ENCODE measurements around the gene PNMA6F. TPM values are rescaled to one million over a fixed set of nuclear protein-coding genes. Genes with fewer than 3 reads are reported as not detected.

The PNMA6F gene
- total RNA-seq, 1 experiment from 2014 or later = not detected

- H3K9ac ChIP-seq (ENCODE audit: low read length) = peak within 1 kb of the TSS; percentile 72
- no peaks in the 10 kb centered on the region for H3K9me3 ChIP-seq (ENCODE audit: control insufficient read depth in 1 of 2, insufficient read depth in 1 of 2, low read depth in 1 of 2, low read length in 2 of 2)
- TF ChIP-seq POLR2A (IDR thresholded peaks at IDR 0.05; ENCODE audit: borderline replicate concordance, extremely low read depth, insufficient read depth, insufficient read length) (peak; percentile 38), EGR1 (IDR thresholded peaks at IDR 0.05; ENCODE audit: low read depth) (0 out of 2 replicates have a peak, but pooled peaks have one; percentile 50), MAX (IDR thresholded peaks at IDR 0.05) (peak; percentile 27; the same call in 1 of the 2 replicates), YY1 (IDR thresholded peaks at IDR 0.05; ENCODE audit: extremely low read depth, insufficient replicate concordance, low read depth, low read length) (no peak), ZFX (IDR thresholded peaks at IDR 0.05) (peak; percentile 81), POLR2AphosphoS5 (IDR thresholded peaks at IDR 0.05; ENCODE audit: low read depth, low read length) (peak; percentile 64), ZNF274 (IDR thresholded peaks at IDR 0.05; ENCODE audit: low read depth, low read length) (no peak), EZH2phosphoT487 (IDR thresholded peaks at IDR 0.05; ENCODE audit: borderline replicate concordance) (no peak), TCF7L2 (IDR thresholded peaks at IDR 0.05; ENCODE audit: borderline replicate concordance, extremely low read depth, insufficient read depth, insufficient read length) (peak; percentile 60), CEBPB (IDR thresholded peaks at IDR 0.05; ENCODE audit: low read depth) (no peak)
- peak within 1 kb of the TSS; percentile 63 to 65 for H3K4me3 ChIP-seq (replicated peaks in 1 of 2; ENCODE audit: low read depth in 1 of 2, low read length in 2 of 2)
- H3K27me3 ChIP-seq (ENCODE audit: insufficient read depth, low read length) = no peaks in the 10 kb centered on the region
- POLR2A ChIA-PET = no interaction called here
- no peak within 1 kb of the TSS for H2AFZ ChIP-seq (ENCODE audit: low read depth, low read length, poor library complexity, severe bottlenecking)
- peak; percentile 93 for ATAC-seq
- peak within 1 kb of the TSS; percentile 64; the same call in 1 of the 2 replicates for H3K27ac ChIP-seq (ENCODE audit: low read depth, low read length)
- intact Hi-C loops (cut with micrococcal nuclease) = no loop called here
- peak; percentile 21 for DNase-seq (ENCODE audit: low read depth, low spot score)
- BruUV-seq (replicated peaks) = no TSS peak
- 0 out of 4 replicates have a peak, but pooled peaks cover 0 to 2% of the 10 kb centered on the region in 2 experiments for H3K36me3 ChIP-seq (ENCODE audit: control insufficient read depth in 1 of 2, insufficient read depth in 2 of 2, low read length in 2 of 2)
- peak within 1 kb of the TSS; percentile 69 for H3K4me2 ChIP-seq (ENCODE audit: low read length)
- no peaks in the 10 kb centered on the region for H3K9me2 ChIP-seq (ENCODE audit: insufficient read depth)
- CTCF ChIA-PET = no interaction called here
- H3K79me2 ChIP-seq (ENCODE audit: insufficient read depth, low read length) = peaks cover 11% of the 10 kb centered on the region; the same call in 1 of the 2 replicates
- H3K4me1 ChIP-seq (ENCODE audit: control insufficient read depth in 1 of 2, insufficient read depth in 2 of 2, low read length in 2 of 2) = peaks cover 5 to 12% of the 10 kb centered on the region in 2 experiments; a peak in 3 of 4 replicates
- H4K20me1 ChIP-seq (ENCODE audit: insufficient read depth) = no peaks in the 10 kb centered on the region
- RAD21 ChIA-PET (ENCODE audit: low non-redundant PET in 1 of 2, low total read pairs in 2 of 2, uncharacterized antibody in 2 of 2, unreplicated experiment in 2 of 2) = no interaction called here
These were observed 12.5 kb upstream of the PNMA6F start, which contains the start of gene ZNF275 for GRCh38 chrX:153333821-153334653. ZNF275 (plus strand) TSS chrX:153334153; CDS start chrX:153336680, 2,527 bp downstream.

All from HCT116 (cell line).